PC-9 (cell line): ENCODE results near the gene IGSF6.

Experiments
- CTCF ChIP-seq: fragments of 200-600 bp; sonication (generic); conservative IDR thresholded peaks from 2 replicates; pipeline ENCODE4 v1.6.1; 2017; ENCODE audit warnings: mixed run types, antibody characterized with exemption, mild to moderate bottlenecking, moderate library complexity
- EZH2 ChIP-seq: fragments of 200-600 bp; sonication (generic); IDR thresholded peaks from 2 replicates; pipeline ENCODE4 v1.8.0; 2017; ENCODE audit warnings: antibody characterized with exemption, low read depth

- TF ChIP-seq CTCF (no peak), EZH2 (no peak)
Measured at GRCh38 chr16:21590796-21591195, 61.6 kb downstream of the IGSF6 start.
